GM23248 (cell line): ENCODE data around the gene ETV7. TPM values are rescaled to one million over a fixed set of nuclear protein-coding genes. Genes with fewer than 3 reads are reported as not detected.

ENCODE experiments used
- DNase-seq: peaks from one replicate; pipeline ENCODE4 v3.0.0-alpha.2; 2015
- H2AFZ ChIP-seq: fragments of 200-600 bp; sonication (generic); 2 replicates; pipeline ENCODE4 v1.6.1; 2016; ENCODE audit warnings: antibody characterized with exemption
- H3F3A ChIP-seq: fragments of 200-600 bp; sonication (generic); 2 replicates; pipeline ENCODE4 v1.6.1; 2016; ENCODE audit warnings: mild to moderate bottlenecking, antibody characterized with exemption, mixed run types; ENCODE audit not compliant: insufficient read depth
- H3K27ac ChIP-seq: fragments of 200-600 bp; sonication (generic); 2 replicates; pipeline ENCODE4 v1.5.1; 2016; ENCODE audit warnings: mild to moderate bottlenecking
- H3K27me3 ChIP-seq: fragments of 200-600 bp; sonication (generic); replicated peaks from 2 replicates; pipeline ENCODE4 v1.6.1; 2016; ENCODE audit warnings: mild to moderate bottlenecking; ENCODE audit not compliant: insufficient read depth
- H3K36me3 ChIP-seq: fragments of 200-600 bp; sonication (generic); 2 replicates; pipeline ENCODE4 v1.6.1; 2016; ENCODE audit warnings: low read depth, mild to moderate bottlenecking
- H3K4me1 ChIP-seq: fragments of 200-600 bp; sonication (generic); 2 replicates; pipeline ENCODE4 v1.6.1; 2016; ENCODE audit warnings: mild to moderate bottlenecking; ENCODE audit not compliant: insufficient read depth
- H3K4me2 ChIP-seq: fragments of 200-600 bp; sonication (generic); one replicate; pipeline ENCODE4 v1.6.1; 2016; ENCODE audit warnings: mild to moderate bottlenecking; ENCODE audit not compliant: unreplicated experiment
- H3K4me3 ChIP-seq: fragments of 200-600 bp; sonication (generic); 2 replicates; pipeline ENCODE4 v1.5.1; 2016; ENCODE audit warnings: mild to moderate bottlenecking
- H3K79me2 ChIP-seq: fragments of 200-600 bp; sonication (generic); 2 replicates; pipeline ENCODE4 v1.6.1; 2016; ENCODE audit warnings: mild to moderate bottlenecking; ENCODE audit not compliant: insufficient read depth
- H3K9ac ChIP-seq: fragments of 200-600 bp; sonication (generic); 2 replicates; pipeline ENCODE4 v1.6.1; 2016; ENCODE audit warnings: mild to moderate bottlenecking
- H3K9me2 ChIP-seq: fragments of 200-600 bp; sonication (generic); 2 replicates; pipeline ENCODE4 v1.6.1; 2016; ENCODE audit warnings: mixed run types, mild to moderate bottlenecking, moderate library complexity; ENCODE audit not compliant: insufficient read depth
- H3K9me3 ChIP-seq: fragments of 200-600 bp; sonication (generic); one replicate; pipeline ENCODE4 v1.6.1; 2017; ENCODE audit warnings: low read depth
- H4K20me1 ChIP-seq: fragments of 200-600 bp; sonication (generic); 2 replicates; pipeline ENCODE4 v1.6.0; 2016; ENCODE audit not compliant: insufficient read depth
- EZH2 ChIP-seq: fragments of 200-600 bp; sonication (generic); IDR thresholded peaks from 2 replicates; pipeline ENCODE4 v1.6.1; 2018; ENCODE audit warnings: antibody characterized with exemption, mild to moderate bottlenecking; ENCODE audit not compliant: insufficient read depth, poor library complexity, severe bottlenecking
- EZH2phosphoT487 ChIP-seq: fragments of 200-600 bp; sonication (generic); IDR thresholded peaks from 2 replicates; pipeline ENCODE4 v1.6.1; 2018; ENCODE audit warnings: antibody characterized with exemption, moderate library complexity, mild to moderate bottlenecking, low read depth; ENCODE audit not compliant: insufficient read depth
- WGBS, 2 experiments: methylation state at CpG; one replicate each; pipeline ENCODE4 v1.1.6; 2015 to 2017; ENCODE audit warnings: low lambda C conversion rate in 2 of 2, low coverage in 1 of 2; ENCODE audit errors: missing lambda C conversion rate in 2 of 2; 5-methylcytosine and 5-hydroxymethylcytosine counted together
- in situ Hi-C: fragments of 300-500 bp; cut with MboI; formaldehyde crosslinking; loops from 2 replicates; pipeline ENCODE4 v1.15.0; 2020
- polyA plus RNA-seq: library from polyadenylated mRNA; unstranded; fragments of >200 nt; fragmentation: Nextera tagmentation; extraction: Ambion mirVana; gene quantifications from 2 replicates; pipeline ENCODE4 v1.2.1, GENCODE V29; 2016
- total RNA-seq: library from RNA; depleted of rRNA; stranded (reverse); fragments of >200 nt; shearing (Covaris generic); gene quantifications from 2 replicates; pipeline ENCODE4 v1.2.3, GENCODE V29; 2014; rRNA removed

Gene ETV7
- total and polyA plus RNA-seq, 2 experiments from 2014 or later: 0.32 to 0.70 TPM

GRCh38 chr6:36319436-36319762 lies 68.1 kb downstream of the ETV7 start:
- no peak overlapping the region for H3K4me3 ChIP-seq
- peaks cover 8% of the 10 kb centered on the region; the same call in 1 of the 2 replicates for H3K27me3 ChIP-seq
- no peaks in the 10 kb centered on the region for H3K79me2 ChIP-seq
- no peaks in the 10 kb centered on the region for H3K4me1 ChIP-seq
- no peak overlapping the region for H3K4me2 ChIP-seq
- H2AFZ ChIP-seq: no peak overlapping the region
- no peak for TF ChIP-seq EZH2
- TF ChIP-seq EZH2phosphoT487: no peak
- H3K27ac ChIP-seq: no peak overlapping the region
- no peaks in the 10 kb centered on the region for H4K20me1 ChIP-seq
- in situ Hi-C loops: no loop called here
- H3K36me3 ChIP-seq: no peaks in the 10 kb centered on the region
- H3K9me2 ChIP-seq: no peaks in the 10 kb centered on the region
- H3K9ac ChIP-seq: no peak overlapping the region
- DNase-seq: no peak
- WGBS, 2 experiments: 81 to 83% methylated on average over 9 of the region's 9 CpGs
- H3K9me3 ChIP-seq: no peaks in the 10 kb centered on the region
- H3F3A ChIP-seq: no peaks in the 10 kb centered on the region

- H3K27ac ChIP-seq: no peak overlapping the region
- no peaks in the 10 kb centered on the region for H3K9me2 ChIP-seq
- H3K4me2 ChIP-seq: no peak overlapping the region
- H3F3A ChIP-seq: no peaks in the 10 kb centered on the region
- H3K9me3 ChIP-seq: no peaks in the 10 kb centered on the region
- no peaks in the 10 kb centered on the region for H3K36me3 ChIP-seq
- H3K4me3 ChIP-seq: no peak overlapping the region
- in situ Hi-C loops: no loop called here
- no peaks in the 10 kb centered on the region for H4K20me1 ChIP-seq
- H2AFZ ChIP-seq: no peak overlapping the region
- DNase-seq: no peak
- no peak overlapping the region for H3K9ac ChIP-seq
- no peaks in the 10 kb centered on the region for H3K79me2 ChIP-seq
- no peak for TF ChIP-seq EZH2
- no peak for TF ChIP-seq EZH2phosphoT487
- WGBS, 2 experiments: 61 to 64% methylated on average over 6 of the region's 6 CpGs
- peaks cover 8% of the 10 kb centered on the region; the same call in 1 of the 2 replicates for H3K27me3 ChIP-seq
- no peaks in the 10 kb centered on the region for H3K4me1 ChIP-seq
These were observed 68.6 kb downstream of the ETV7 start for GRCh38 chr6:36318690-36319435.

- no peak overlapping the region for H3K9ac ChIP-seq
- H2AFZ ChIP-seq: no peak overlapping the region
- no peaks in the 10 kb centered on the region for H3K4me1 ChIP-seq
- no peak overlapping the region for H3K4me3 ChIP-seq
- H3K79me2 ChIP-seq: no peaks in the 10 kb centered on the region
- H4K20me1 ChIP-seq: no peaks in the 10 kb centered on the region
- H3F3A ChIP-seq: no peaks in the 10 kb centered on the region
- H3K27me3 ChIP-seq: peaks cover 8% of the 10 kb centered on the region; the same call in 1 of the 2 replicates
- TF ChIP-seq EZH2phosphoT487 (no peak), EZH2 (no peak)
- no peak for DNase-seq
- no peak overlapping the region for H3K27ac ChIP-seq
- no peaks in the 10 kb centered on the region for H3K36me3 ChIP-seq
- H3K4me2 ChIP-seq: no peak overlapping the region
- in situ Hi-C loops: no loop called here
- H3K9me3 ChIP-seq: no peaks in the 10 kb centered on the region
- H3K9me2 ChIP-seq: no peaks in the 10 kb centered on the region
- WGBS, 2 experiments: 92% methylated on average over 2 of the region's 2 CpGs
These were observed 69.8 kb downstream of the ETV7 start for GRCh38 chr6:36317623-36318022.

Other genes starting within 250 kb of the ETV7 start
- 7.9 and 11.3 TPM in 2 replicates for gene BRPF3, start 190.9 kb downstream of the ETV7 start, total RNA-seq
- gene BRPF3, start 190.9 kb downstream of the ETV7 start, polyA plus RNA-seq: 5.8 and 6.3 TPM in 2 replicates
- not detected in 2 replicates for gene PNPLA1, start 117.6 kb downstream of the ETV7 start, total RNA-seq
- not detected in 2 replicates for gene PNPLA1, start 117.6 kb downstream of the ETV7 start, polyA plus RNA-seq
- not detected in 2 replicates for gene BNIP5, start 50.8 kb downstream of the ETV7 start, total RNA-seq
- not detected in 2 replicates for gene BNIP5, start 50.8 kb downstream of the ETV7 start, polyA plus RNA-seq
- gene PXT1, start 55.2 kb upstream of the ETV7 start, total RNA-seq: not detected in 2 replicates
- not detected in 2 replicates for gene PXT1, start 55.2 kb upstream of the ETV7 start, polyA plus RNA-seq
- gene KCTD20, start 55.3 kb upstream of the ETV7 start, total RNA-seq: 103 and 120 TPM in 2 replicates
- 52.3 and 52.7 TPM in 2 replicates for gene KCTD20, start 55.3 kb upstream of the ETV7 start, polyA plus RNA-seq
- 30.5 and 35.6 TPM in 2 replicates for gene STK38, start 159.8 kb upstream of the ETV7 start, total RNA-seq
- 50.4 and 51.1 TPM in 2 replicates for gene STK38, start 159.8 kb upstream of the ETV7 start, polyA plus RNA-seq
- 141 and 171 TPM in 2 replicates for gene SRSF3, start 206.7 kb upstream of the ETV7 start, total RNA-seq
- 238 and 243 TPM in 2 replicates for gene SRSF3, start 206.7 kb upstream of the ETV7 start, polyA plus RNA-seq